ENCODE results near the gene DNAJC8. TPM values are rescaled to one million over a fixed set of nuclear protein-coding genes. Genes with fewer than 3 reads are reported as not detected.

Gene DNAJC8
- total and polyA plus RNA-seq, 10 of the 15 experiments (the other 5 are each of a cell fraction or from before 2014, with no cell fraction given), result 91.2 to 296 (median 152) TPM

DNA sequence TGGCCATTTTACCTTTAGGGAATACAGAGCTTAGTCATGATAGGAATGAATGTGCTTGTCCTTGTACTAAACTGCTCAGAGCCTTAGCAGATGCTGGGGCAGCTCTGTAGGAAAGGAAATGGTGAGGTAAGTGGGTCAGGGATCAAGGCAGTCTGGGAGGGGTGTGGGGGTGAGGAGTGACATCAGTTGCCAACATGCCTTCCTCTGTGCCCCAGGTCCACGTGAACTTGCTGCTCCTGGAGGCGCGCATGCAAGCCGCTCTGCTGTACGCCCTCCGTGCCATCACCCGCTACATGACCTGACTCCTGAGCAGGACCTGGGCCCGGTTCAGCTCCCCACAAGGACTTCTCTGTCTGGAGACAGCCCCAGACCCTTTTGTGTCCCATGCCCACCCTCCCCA is 47.7 kb upstream of the DNAJC8 start:
- WGBS (ENCODE audit: insufficient coverage, insufficient replicate concordance, low lambda C conversion rate, missing lambda C conversion rate), result 90% methylated on average over 8 of the region's 8 CpGs
- Histone ChIP-seq H3K27ac (ENCODE audit: control insufficient read depth, insufficient read depth) (no peak overlapping the region), H3K27me3 (replicated peaks in 1 of 2; ENCODE audit: control insufficient read depth in 2 of 2, insufficient read depth in 2 of 2, low read length in 1 of 2) (no peaks in the 10 kb centered on the region), H4K20me1 (ENCODE audit: control insufficient read depth, insufficient read depth) (no peaks in the 10 kb centered on the region), H2AFZ (ENCODE audit: control insufficient read depth, low read depth, low read length) (no peak overlapping the region), H3K4me2 (ENCODE audit: control insufficient read depth, insufficient read depth) (no peak overlapping the region), H3K4me1 (ENCODE audit: control insufficient read depth, insufficient read depth, low read length) (no peaks in the 10 kb centered on the region), H3K4me3 (no peak overlapping the region), H3K9me3 (replicated peaks; ENCODE audit: control insufficient read depth, insufficient read depth, low read length) (no peaks in the 10 kb centered on the region), H3K36me3 (ENCODE audit: control insufficient read depth in 2 of 2, insufficient read depth in 2 of 2, low read length in 1 of 2) (peaks cover 11 to 17% of the 10 kb centered on the region in 2 experiments; a peak in 3 of 4 replicates), H3K79me2 (ENCODE audit: control insufficient read depth, insufficient read depth, low read length) (no peaks in the 10 kb centered on the region), H3K9ac (ENCODE audit: control insufficient read depth, insufficient read depth, low read length) (no peak overlapping the region)
- ATAC-seq (no peak), DNase-seq (ENCODE audit: low read depth, low spot score) (no peak), FAIRE-seq (no peak)
- CTCF ChIA-PET, result no interaction called here
- RAD21 ChIA-PET (ENCODE audit: unreplicated experiment), result no interaction called here
- TF ChIP-seq ESRRA (IDR thresholded peaks at IDR 0.05; ENCODE audit: low read length), result no peak
- TF ChIP-seq RELA (IDR thresholded peaks at IDR 0.05; ENCODE audit: borderline replicate concordance, partially characterized antibody), result no peak
- TF ChIP-seq, protein P1, sequence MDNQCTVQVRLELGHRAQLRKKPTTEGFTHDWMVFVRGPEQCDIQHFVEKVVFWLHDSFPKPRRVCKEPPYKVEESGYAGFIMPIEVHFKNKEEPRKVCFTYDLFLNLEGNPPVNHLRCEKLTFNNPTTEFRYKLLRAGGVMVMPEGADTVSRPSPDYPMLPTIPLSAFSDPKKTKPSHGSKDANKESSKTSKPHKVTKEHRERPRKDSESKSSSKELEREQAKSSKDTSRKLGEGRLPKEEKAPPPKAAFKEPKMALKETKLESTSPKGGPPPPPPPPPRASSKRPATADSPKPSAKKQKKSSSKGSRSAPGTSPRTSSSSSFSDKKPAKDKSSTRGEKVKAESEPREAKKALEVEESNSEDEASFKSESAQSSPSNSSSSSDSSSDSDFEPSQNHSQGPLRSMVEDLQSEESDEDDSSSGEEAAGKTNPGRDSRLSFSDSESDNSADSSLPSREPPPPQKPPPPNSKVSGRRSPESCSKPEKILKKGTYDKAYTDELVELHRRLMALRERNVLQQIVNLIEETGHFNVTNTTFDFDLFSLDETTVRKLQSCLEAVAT (IDR thresholded peaks at IDR 0.05), result no peak
- no peak for TF ChIP-seq ZNF207 (IDR thresholded peaks at IDR 0.05; ENCODE audit: borderline replicate concordance)
- TF ChIP-seq FOS (IDR thresholded peaks at IDR 0.05; ENCODE audit: borderline replicate concordance, extremely low read depth, insufficient read length), result no peak
- no peak for TF ChIP-seq ZNF592 (IDR thresholded peaks at IDR 0.05)
- no peak for TF ChIP-seq IRF3 (IDR thresholded peaks at IDR 0.05)
- no peak for TF ChIP-seq REST (IDR thresholded peaks at IDR 0.05; ENCODE audit: low read depth, low read length)
- TF ChIP-seq TCF7 (IDR thresholded peaks at IDR 0.05; ENCODE audit: borderline replicate concordance), result no peak
- no peak for TF ChIP-seq POLR2A (IDR thresholded peaks at IDR 0.05; ENCODE audit: low read depth, low read length)
- no peak for TF ChIP-seq BCL11A (IDR thresholded peaks at IDR 0.05; ENCODE audit: low read depth, low read length)
- TF ChIP-seq RAD21 (IDR thresholded peaks at IDR 0.05; ENCODE audit: insufficient read depth, low read depth, low read length), result no peak
- TF ChIP-seq CHD2 (IDR thresholded peaks at IDR 0.05; ENCODE audit: borderline replicate concordance, low read depth, low read length), result no peak
- SMC1A ChIA-PET (ENCODE audit: uncharacterized antibody, unreplicated experiment), result interaction anchor here (0.6 kb wide), 1 partner anchor 15 kb away, joined by 3 read pairs; no protein-coding TSS in a partner anchor
- intact Hi-C loops (cut with micrococcal nuclease; ENCODE audit: unreplicated experiment), result no loop called here
- POLR2A ChIA-PET, result no interaction called here
- in situ Hi-C loops (cut with MboI), result no loop called here
- no TSS peak for BruUV-seq (replicated peaks)

All from GM12878 (cell line).